GM18870 (cell line): Measurements from ENCODE around the gene TAP1.

ENCODE experiments used
- ATAC-seq: cut with Tn5 transposase; IDR thresholded peaks from one replicate; pipeline ENCODE4 v1.9.1; 2021; ENCODE audit warnings: moderate library complexity; ENCODE audit not compliant: unreplicated experiment

TAP1 gene

DNA sequence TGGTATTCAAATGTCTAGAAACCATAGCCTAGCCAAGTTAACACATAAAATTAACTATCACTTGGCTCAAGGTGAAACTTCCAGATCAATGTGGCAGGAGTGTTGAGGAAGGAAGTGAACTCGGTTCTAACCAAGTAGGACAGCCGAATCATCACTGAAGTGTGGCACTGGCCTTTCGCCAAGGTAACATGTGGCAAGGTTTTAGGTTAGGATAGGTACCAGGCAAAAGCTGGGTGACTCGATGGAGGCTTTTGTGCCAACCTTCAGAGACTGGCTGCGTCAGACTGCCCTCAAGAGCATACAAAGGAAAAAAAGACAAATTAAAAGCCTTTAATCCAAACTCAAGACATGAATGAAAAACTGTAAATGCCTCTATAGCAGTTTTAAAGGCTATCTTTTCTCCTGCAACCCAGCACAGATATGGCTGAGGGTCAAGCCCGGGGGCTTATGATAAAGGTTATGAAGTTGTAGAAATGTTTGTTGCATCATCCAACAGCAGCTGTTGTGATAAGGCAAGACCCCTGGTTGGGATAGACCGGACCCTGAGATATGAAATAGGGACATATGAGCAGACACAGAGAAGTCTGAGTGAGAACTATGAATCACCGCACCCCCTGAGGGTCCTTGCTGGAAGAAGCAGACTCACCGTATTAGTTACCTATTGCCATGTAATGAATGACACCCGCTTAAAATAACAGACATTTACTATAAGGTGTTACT lies 12.4 kb upstream of the TAP1 start:
- no peak for ATAC-seq

- no peak for ATAC-seq
Measured at GRCh38 chr6:32862725-32863124, 9.2 kb upstream of the TAP1 start.

DNA sequence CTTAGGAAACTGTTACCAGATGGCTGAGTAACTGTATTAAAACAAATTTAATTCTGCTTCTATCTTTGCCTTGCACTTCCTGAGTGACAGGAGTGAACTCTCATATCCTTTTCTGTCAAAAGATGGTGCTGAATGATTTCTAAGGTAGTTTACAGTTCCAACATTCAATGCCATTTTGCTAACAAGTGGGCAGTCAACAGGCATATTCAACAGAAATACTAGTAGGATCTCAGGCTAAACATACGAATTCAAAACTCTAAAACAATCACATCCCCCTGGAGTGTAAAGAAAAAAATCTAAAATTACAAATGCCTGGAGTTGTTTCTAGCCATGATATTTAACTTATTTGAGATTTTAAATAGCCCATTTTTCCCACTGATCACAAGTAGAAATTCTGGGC lies 7.2 kb upstream of the TAP1 start:
- ATAC-seq, result no peak

DNA sequence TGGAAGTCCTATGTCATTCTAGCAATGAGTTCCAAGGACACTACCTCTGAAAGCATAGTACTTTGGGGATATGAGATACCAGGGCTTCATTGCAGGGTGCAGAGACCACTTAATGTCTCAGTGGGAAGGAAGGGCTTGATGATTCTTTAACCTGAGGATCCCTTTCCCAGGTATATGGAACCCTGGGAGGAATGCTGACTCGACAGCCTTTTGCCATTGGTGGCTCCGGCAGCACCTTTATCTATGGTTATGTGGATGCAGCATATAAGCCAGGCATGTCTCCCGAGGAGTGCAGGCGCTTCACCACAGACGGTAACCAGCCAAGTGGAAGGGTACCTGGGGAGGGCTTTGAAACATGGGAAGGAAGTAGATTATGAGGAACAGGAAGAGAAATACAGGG lies 4.7 kb upstream of the TAP1 start:
- no peak for ATAC-seq

DNA sequence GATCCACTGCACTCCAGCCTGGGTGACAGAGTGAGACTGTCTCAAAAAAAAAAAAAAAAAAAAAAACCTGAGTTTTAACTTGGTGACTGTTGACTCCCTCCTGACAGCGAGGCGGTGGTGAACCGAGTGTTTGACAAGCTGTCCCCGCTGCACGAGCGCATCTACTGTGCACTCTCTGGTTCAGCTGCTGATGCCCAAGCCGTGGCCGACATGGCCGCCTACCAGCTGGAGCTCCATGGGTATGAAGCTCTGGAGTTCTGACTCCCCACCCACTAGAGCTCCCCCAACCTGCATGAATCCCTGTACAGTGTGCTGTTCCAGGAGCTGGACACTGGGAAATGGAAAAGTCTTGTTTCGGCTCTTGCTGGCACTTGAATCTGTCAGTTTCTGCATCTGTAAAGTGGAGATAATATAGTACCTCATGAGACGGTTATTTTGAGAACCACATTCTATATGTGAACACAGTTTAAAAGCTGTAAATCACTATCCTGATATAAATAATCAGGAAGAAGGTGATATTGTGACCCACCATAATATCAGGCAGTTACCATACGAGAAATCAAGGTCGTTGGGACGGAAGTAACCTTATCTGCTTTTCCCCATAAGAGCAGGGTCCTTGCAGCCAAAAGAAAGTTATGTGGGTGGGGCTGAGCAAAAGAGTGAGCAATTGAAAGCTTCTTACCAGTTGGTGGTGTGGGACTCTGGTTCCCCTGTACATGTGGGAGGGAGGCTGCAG lies 3.8 kb upstream of the TAP1 start:
- no peak for ATAC-seq

- ATAC-seq, result no peak
Measured at GRCh38 chr6:32855467-32856174, 2.1 kb upstream of the TAP1 start.

DNA sequence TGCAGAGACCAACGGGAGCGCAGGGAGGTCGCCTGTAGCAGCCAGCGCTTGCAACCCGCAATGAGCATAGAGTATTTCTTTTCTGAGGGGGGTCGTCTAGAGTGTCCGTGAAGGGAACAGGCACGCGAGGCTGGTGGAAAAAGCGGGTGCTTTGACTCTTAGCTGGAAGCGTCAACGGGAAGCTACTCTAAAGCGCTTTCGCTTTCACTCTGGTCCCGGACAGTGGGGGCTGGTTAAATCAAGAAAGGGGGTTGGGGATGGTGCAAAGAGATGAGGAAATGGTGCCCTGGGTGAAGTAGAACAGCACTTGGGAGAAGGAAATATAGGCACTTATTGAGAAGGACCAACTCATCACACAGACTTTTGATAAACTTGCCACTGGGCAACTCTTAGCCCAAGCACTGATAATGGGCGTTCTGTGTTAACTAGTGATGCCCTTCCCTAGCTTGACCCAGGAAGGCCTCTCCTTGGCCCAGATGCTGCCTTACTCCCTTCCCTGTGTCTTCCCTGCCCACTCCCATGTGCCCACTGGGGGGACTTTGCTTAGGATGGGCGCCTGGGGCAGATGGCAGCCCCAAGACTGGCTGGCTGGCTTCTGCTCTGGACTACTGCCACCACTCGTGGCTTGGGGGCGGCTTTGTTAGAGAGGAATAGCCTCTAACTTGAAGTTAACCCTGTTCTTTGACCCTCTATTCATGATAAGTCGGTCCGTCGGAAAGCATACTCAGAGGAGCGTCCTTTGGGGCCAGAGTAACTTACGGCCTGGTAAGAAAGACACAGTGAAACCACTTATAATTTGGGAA lies 1.1 kb upstream of the TAP1 start:
- ATAC-seq, result no peak

- peak; percentile 20 for ATAC-seq
Measured at GRCh38 chr6:32852844-32853540, 512 bp downstream of the TAP1 start.

DNA sequence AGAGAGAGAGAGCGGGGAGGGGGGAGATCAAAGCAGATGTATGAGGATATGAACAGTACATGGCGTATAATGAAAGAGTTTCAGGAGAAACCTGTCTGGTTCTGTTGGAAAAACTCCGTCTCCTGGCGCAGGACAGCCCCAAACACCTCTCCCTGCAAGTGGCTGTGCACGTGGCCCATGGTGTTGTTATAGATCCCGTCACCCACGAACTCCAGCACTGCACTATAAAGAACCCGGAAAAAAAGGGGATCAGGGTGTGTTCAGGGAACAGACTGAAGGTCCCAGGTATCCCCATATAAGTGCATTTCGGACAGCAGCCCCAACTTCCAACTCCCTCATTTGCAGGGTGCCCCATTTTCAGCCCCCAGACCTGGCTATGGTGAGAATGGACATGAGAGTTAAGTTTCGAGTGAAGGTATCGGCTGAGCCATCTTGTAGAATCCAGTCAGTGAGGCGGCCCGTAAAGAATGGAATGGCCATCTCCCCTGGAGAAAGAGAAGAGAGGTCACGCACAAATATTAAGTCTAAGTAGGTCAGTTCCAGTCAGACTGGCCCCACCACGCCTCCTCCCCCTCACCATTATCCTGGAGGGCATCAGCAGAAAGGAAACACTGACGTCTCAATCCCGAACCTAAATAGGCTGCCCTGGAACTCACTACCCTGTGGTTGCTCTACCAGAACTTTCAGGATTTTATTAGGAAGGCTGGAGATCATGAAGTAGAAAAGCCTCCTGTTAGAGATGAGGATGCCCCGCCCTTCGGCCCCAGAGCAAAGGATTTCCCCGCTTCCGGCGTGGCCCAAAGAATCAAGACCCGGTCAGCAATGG lies 1.3 kb downstream of the TAP1 start:
- ATAC-seq, result no peak

- ATAC-seq, result no peak
Measured at GRCh38 chr6:32851025-32851424, 2.5 kb downstream of the TAP1 start.

DNA sequence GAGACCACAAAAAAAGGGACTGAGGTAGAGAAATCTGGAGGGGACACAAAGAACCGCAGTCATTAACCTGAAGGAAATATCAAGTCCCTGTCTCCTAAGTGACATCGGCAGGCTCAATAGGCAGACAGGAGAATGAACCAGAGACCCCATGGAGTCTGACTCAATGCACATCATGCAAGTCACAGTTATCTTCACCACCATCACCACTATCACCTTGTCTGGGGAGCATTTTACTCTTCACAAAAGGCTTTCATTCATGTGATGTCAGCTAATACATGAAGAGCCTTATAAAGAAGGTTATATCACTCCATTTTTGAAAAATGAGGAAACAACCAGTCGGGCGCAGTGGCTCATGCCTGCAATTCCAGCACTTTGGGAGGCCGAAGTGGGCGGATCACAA lies 4.4 kb downstream of the TAP1 start:
- ATAC-seq, result no peak

GRCh38 chr6:32847795-32848194 lies 5.7 kb downstream of the TAP1 start:
- no peak for ATAC-seq

- ATAC-seq, result no peak
Measured at GRCh38 chr6:32847004-32847403, 6.5 kb downstream of the TAP1 start.

DNA sequence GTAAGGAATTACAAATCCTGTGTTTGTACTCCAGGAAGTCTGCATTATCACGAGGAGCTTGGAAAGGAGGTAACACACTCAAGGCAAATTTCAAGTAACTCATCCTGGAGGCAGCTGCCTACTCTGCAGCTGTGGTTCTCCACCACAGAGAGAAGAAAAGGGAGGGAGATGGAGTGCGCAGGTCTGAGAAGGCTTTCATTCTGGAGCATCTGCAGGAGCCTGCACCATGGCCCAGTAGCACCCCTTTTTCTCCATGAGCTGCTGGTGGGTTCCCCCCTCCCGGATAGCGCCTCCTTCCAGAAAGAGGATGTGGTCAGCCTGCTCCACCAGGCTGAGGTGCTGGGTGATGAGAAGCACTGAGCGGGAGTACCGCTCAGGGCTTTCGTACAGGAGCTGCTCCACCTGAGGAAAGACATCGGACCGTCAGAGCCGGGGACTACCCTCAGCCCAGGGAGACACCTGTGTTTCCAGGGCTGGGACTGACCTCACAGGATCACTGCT lies 8.1 kb downstream of the TAP1 start:
- ATAC-seq, result no peak

GRCh38 chr6:32844839-32845383 lies 8.6 kb downstream of the TAP1 start:
- ATAC-seq, result no peak

- peak; percentile 69 for ATAC-seq
Measured at GRCh38 chr6:32843979-32844838, 9.3 kb downstream of the TAP1 start, which contains the start of gene PSMB8. Gene PSMB8, minus strand, starts transcription at chr6:32844047. Its CDS starts 51 bp downstream, at chr6:32843996.

GRCh38 chr6:32843331-32843978 lies 10.0 kb downstream of the TAP1 start:
- ATAC-seq, result no peak

GRCh38 chr6:32842690-32843089 lies 10.8 kb downstream of the TAP1 start:
- ATAC-seq, result no peak
